ENCODE data around the gene ERC1. TPM values are rescaled to one million over a fixed set of nuclear protein-coding genes. Genes with fewer than 3 reads are reported as not detected.

The ERC1 gene
- total RNA-seq, 1 donor from 2014 or later, result 79.5 TPM

DNA sequence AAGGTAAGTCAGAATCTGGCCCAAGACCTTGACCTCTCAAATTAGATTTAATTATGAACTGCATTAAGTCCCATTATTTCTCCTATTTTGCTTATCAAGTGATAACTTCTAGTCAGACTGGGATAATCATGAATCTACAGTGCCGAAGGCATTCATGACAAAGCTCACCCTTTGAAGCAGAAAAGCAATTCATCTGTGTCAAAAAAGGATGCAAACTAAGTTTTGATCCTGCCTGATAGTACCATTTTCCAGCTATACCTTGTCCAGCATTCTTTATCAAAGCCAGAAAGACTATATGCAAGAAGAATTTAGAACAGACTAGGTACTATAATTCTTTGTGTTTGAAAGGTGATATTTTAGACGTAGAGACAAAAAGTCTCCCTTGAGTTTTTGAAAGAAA, 335.2 kb downstream of the ERC1 start:
- no peak for DNase-seq (ENCODE audit: extremely low spot score, unreplicated experiment)
- H3K9me3 Mint-ChIP-seq (ENCODE audit: unreplicated experiment), result no peaks in the 10 kb centered on the region
- no peak overlapping the region for H3K27ac Mint-ChIP-seq (ENCODE audit: unreplicated experiment)
- no peaks in the 10 kb centered on the region for H3K4me1 Mint-ChIP-seq (ENCODE audit: unreplicated experiment)
- H3K27me3 Mint-ChIP-seq (ENCODE audit: unreplicated experiment), result no peaks in the 10 kb centered on the region
- H3K4me3 Mint-ChIP-seq (ENCODE audit: unreplicated experiment), result no peak overlapping the region
- no peak for TF ChIP-seq CTCF (IDR thresholded peaks at IDR 0.05)
- H3K36me3 Mint-ChIP-seq (ENCODE audit: unreplicated experiment), result peaks cover 17% of the 10 kb centered on the region

DNA sequence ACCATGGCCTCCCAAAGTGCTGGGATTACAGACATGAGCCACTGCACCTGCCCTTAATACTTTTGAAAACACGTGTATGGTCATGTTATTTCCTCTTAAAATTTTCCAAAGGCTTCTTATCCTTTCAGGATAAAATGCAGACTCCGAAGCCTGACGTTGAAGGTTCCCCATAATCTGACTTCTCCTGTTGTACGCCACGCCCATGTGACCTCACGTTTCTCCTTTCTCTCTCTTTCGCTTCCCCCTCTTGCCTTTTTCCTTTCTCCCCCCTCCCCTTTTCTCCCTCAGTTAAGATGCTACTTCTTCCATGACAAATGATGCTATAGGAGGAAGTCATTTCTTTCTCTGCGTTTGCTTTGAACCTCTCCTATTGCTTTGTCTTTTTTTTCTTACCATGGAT, 337.4 kb downstream of the ERC1 start:
- TF ChIP-seq CTCF (IDR thresholded peaks at IDR 0.05), result no peak
- Mint-ChIP-seq H3K4me1 (ENCODE audit: unreplicated experiment) (peaks cover 5% of the 10 kb centered on the region), H3K27me3 (ENCODE audit: unreplicated experiment) (no peaks in the 10 kb centered on the region), H3K9me3 (ENCODE audit: unreplicated experiment) (no peaks in the 10 kb centered on the region), H3K27ac (ENCODE audit: unreplicated experiment) (no peak overlapping the region), H3K4me3 (ENCODE audit: unreplicated experiment) (no peak overlapping the region), H3K36me3 (ENCODE audit: unreplicated experiment) (peaks cover 16% of the 10 kb centered on the region)
- no peak for DNase-seq (ENCODE audit: extremely low spot score, unreplicated experiment)

- H3K4me1 Mint-ChIP-seq (ENCODE audit: unreplicated experiment), result peaks cover 5% of the 10 kb centered on the region
- no peak overlapping the region for H3K27ac Mint-ChIP-seq (ENCODE audit: unreplicated experiment)
- H3K36me3 Mint-ChIP-seq (ENCODE audit: unreplicated experiment), result peaks cover 23% of the 10 kb centered on the region
These were observed 338.9 kb downstream of the ERC1 start for GRCh38 chr12:1329784-1330476.

DNA sequence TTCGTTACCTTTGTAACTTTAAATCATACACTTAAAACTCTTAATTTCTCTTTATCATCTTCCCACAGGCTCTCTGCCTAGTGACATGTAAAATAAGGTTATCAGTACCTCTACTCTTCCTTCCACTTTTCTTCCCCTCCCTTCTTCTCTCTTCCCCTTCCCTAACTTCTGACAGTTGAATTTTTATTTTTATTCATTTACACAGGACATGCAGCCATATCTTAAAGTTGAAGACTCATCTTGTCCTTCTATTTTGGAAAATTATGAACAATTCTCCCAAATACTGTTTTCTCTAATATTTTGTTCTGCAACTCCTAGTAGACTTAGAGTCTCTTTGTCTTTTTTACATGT, 339.4 kb downstream of the ERC1 start:
- Mint-ChIP-seq H3K27ac (ENCODE audit: unreplicated experiment) (no peak overlapping the region), H3K4me3 (ENCODE audit: unreplicated experiment) (no peak overlapping the region), H3K36me3 (ENCODE audit: unreplicated experiment) (peaks cover 27% of the 10 kb centered on the region), H3K4me1 (ENCODE audit: unreplicated experiment) (peaks cover 5% of the 10 kb centered on the region), H3K27me3 (ENCODE audit: unreplicated experiment) (no peaks in the 10 kb centered on the region), H3K9me3 (ENCODE audit: unreplicated experiment) (peaks cover 5% of the 10 kb centered on the region)
- TF ChIP-seq CTCF (IDR thresholded peaks at IDR 0.05), result no peak
- no peak for DNase-seq (ENCODE audit: extremely low spot score, unreplicated experiment)

More at GRCh38 chr12:1329784-1330476, 338.9 kb downstream of the ERC1 start:
- Mint-ChIP-seq H3K4me3 (ENCODE audit: unreplicated experiment) (no peak overlapping the region), H3K27me3 (ENCODE audit: unreplicated experiment) (no peaks in the 10 kb centered on the region), H3K9me3 (ENCODE audit: unreplicated experiment) (peaks cover 5% of the 10 kb centered on the region)
- no peak for DNase-seq (ENCODE audit: extremely low spot score, unreplicated experiment)
- TF ChIP-seq CTCF (IDR thresholded peaks at IDR 0.05), result no peak

GRCh38 chr12:1332327-1332726, 341.3 kb downstream of the ERC1 start:
- Mint-ChIP-seq H3K27me3 (ENCODE audit: unreplicated experiment) (no peaks in the 10 kb centered on the region), H3K9me3 (ENCODE audit: unreplicated experiment) (peaks cover 5% of the 10 kb centered on the region), H3K4me1 (ENCODE audit: unreplicated experiment) (peaks cover 5% of the 10 kb centered on the region), H3K27ac (ENCODE audit: unreplicated experiment) (no peak overlapping the region), H3K36me3 (ENCODE audit: unreplicated experiment) (peaks cover 29% of the 10 kb centered on the region), H3K4me3 (ENCODE audit: unreplicated experiment) (no peak overlapping the region)
- DNase-seq (ENCODE audit: extremely low spot score, unreplicated experiment), result no peak
- TF ChIP-seq CTCF (IDR thresholded peaks at IDR 0.05), result no peak
